ENCODE data around the gene MYO5C.

DNA sequence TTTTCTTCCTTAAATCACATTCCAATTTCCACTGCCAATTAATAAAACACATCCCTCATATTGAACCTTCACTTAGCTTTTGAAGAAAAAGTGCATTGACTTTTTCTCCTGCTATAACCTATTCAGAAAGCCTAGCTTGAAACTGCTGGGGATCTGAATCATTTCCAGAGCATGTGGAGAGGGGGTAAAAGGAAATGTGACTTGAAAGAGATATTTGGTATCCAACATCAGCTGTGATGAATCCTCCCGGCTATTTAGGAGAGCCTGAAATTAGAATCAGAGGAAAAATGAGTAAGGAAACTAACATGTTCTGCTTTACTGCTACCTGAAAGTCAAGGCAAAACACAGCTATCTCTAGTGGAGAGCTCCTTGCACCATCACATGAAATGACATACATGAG lies 101.8 kb downstream of the MYO5C start:
- no peak for TF ChIP-seq KDM5A (IDR thresholded peaks at IDR 0.05; ENCODE audit: low read length)
- TF ChIP-seq, protein P1, sequence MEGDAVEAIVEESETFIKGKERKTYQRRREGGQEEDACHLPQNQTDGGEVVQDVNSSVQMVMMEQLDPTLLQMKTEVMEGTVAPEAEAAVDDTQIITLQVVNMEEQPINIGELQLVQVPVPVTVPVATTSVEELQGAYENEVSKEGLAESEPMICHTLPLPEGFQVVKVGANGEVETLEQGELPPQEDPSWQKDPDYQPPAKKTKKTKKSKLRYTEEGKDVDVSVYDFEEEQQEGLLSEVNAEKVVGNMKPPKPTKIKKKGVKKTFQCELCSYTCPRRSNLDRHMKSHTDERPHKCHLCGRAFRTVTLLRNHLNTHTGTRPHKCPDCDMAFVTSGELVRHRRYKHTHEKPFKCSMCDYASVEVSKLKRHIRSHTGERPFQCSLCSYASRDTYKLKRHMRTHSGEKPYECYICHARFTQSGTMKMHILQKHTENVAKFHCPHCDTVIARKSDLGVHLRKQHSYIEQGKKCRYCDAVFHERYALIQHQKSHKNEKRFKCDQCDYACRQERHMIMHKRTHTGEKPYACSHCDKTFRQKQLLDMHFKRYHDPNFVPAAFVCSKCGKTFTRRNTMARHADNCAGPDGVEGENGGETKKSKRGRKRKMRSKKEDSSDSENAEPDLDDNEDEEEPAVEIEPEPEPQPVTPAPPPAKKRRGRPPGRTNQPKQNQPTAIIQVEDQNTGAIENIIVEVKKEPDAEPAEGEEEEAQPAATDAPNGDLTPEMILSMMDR (IDR thresholded peaks at IDR 0.05; ENCODE audit: control extremely low read depth in 1 of 3, insufficient read depth in 1 of 3, low read depth in 1 of 3, low read length in 3 of 3), result no peak
- TF ChIP-seq RAD21 (IDR thresholded peaks at IDR 0.05 in 1 of 2, conservative IDR thresholded peaks at IDR 0.05 in 1 of 2; ENCODE audit: low read depth in 2 of 2, low read length in 2 of 2), result no peak
- TF ChIP-seq CHD2 (IDR thresholded peaks at IDR 0.05; ENCODE audit: low read length), result no peak
- no peak for TF ChIP-seq BACH1 (IDR thresholded peaks at IDR 0.05; ENCODE audit: low read length)
- no peak for TF ChIP-seq TEAD4 (IDR thresholded peaks at IDR 0.05; ENCODE audit: low read depth, low read length)

Measured in H1 (cell line).